ENCODE data around the gene TEC. TPM values are rescaled to one million over a fixed set of nuclear protein-coding genes. Genes with fewer than 3 reads are reported as not detected.
"Not testable (repeated sequence)": the region's sequence is repeated elsewhere in the genome, so short reads cannot be mapped to it uniquely, and the experiment has no call there.

The TEC gene
- total and polyA plus RNA-seq, 9 of the 15 experiments (the other 6 are each of a cell fraction or from before 2014, with no cell fraction given), result 5.3 to 14.7 (median 8.8) TPM

DNA sequence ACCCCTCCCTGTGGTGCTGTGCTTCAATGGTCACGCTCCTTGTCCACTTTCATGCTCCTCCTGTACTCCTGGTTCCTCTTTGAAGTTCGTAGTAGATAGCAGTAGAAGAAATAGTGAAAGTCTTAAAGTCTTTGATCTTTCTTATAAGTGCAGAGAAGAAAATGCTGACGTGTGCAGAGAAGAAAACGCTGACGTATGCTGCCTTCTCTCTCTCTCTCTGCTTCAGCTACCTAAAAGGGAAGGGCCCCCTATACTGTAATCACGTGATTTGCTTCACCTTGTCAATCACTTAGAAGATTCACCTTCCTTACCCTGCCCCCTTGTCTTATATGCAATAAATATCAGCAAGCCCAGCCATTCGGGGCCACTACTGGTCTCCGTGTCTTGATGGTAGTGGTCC is 50.2 kb downstream of the TEC start:
- BruUV-seq (replicated peaks); H3K9me3 ChIP-seq (replicated peaks; ENCODE audit: control insufficient read depth, insufficient read depth, low read depth, low read length); intact Hi-C loops (cut with micrococcal nuclease); H3K27me3 ChIP-seq (ENCODE audit: control insufficient read depth in 2 of 2, insufficient read depth in 2 of 2, low read length in 2 of 2); FAIRE-seq; in situ Hi-C loops (cut with MboI); H3K9me1 ChIP-seq (ENCODE audit: control insufficient read depth, insufficient read depth, low read length); H3K4me3 ChIP-seq; H3K36me3 ChIP-seq (ENCODE audit: control insufficient read depth, insufficient read depth, low read length); H4K20me1 ChIP-seq (replicated peaks; ENCODE audit: control insufficient read depth, insufficient read depth, low read length); H2AFZ ChIP-seq (ENCODE audit: low read depth, low read length); H3K9ac ChIP-seq (ENCODE audit: insufficient read depth in 1 of 2, low read depth in 2 of 2, low read length in 2 of 2); CTCF ChIA-PET (ENCODE audit: low intra/inter-chr PET ratio); H3K4me2 ChIP-seq (ENCODE audit: insufficient read depth, low read length); TF ChIP-seq JUND (IDR thresholded peaks at IDR 0.05; ENCODE audit: borderline replicate concordance, low read depth, low read length); ATF1 (CRISPR knock-in tag; IDR thresholded peaks at IDR 0.05); TOE1 (CRISPR knock-in tag; IDR thresholded peaks at IDR 0.05; ENCODE audit: borderline replicate concordance, low read depth): not testable (repeated sequence)
- DNase-seq (ENCODE audit: extremely low read depth in 1 of 4, low spot score in 3 of 4) (peak in 1 of 4 experiments; percentile 51), ATAC-seq (peak; percentile 37; the same call in 1 of the 3 replicates)
- peaks cover 3 to 18% of the 10 kb centered on the region in 2 experiments; a peak in 3 of 5 replicates for H3K4me1 ChIP-seq (replicated peaks in 1 of 2; ENCODE audit: control insufficient read depth in 2 of 2, insufficient read depth in 2 of 2, low read length in 2 of 2)
- H3K79me2 ChIP-seq (ENCODE audit: control insufficient read depth, insufficient read depth, low read length), result peaks cover 25% of the 10 kb centered on the region
- WGBS (ENCODE audit: insufficient coverage, low coverage, missing lambda C conversion rate), result 11% methylated on average over 6 of the region's 8 CpGs
- POLR2A ChIA-PET, result interaction anchor here (1.5 kb wide), 1 partner anchor 16 kb away, joined by 4 read pairs; no protein-coding TSS in a partner anchor
- peak overlapping the region; percentile 28; the same call in 1 of the 3 replicates for H3K27ac ChIP-seq (ENCODE audit: extremely low read depth, low read depth, low read length)
- TF ChIP-seq MAFG (tag; conservative IDR thresholded peaks at IDR 0.05), result peak; percentile 96
- TF ChIP-seq, protein P1, sequence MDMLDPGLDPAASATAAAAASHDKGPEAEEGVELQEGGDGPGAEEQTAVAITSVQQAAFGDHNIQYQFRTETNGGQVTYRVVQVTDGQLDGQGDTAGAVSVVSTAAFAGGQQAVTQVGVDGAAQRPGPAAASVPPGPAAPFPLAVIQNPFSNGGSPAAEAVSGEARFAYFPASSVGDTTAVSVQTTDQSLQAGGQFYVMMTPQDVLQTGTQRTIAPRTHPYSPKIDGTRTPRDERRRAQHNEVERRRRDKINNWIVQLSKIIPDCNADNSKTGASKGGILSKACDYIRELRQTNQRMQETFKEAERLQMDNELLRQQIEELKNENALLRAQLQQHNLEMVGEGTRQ (CRISPR knock-in tag; IDR thresholded peaks at IDR 0.05), result peak; percentile 39; the same call in 1 of the 2 replicates
- peak; percentile 88 for TF ChIP-seq RAD51 (IDR thresholded peaks at IDR 0.05; ENCODE audit: borderline replicate concordance, low read depth)
- TF ChIP-seq, protein P2, sequence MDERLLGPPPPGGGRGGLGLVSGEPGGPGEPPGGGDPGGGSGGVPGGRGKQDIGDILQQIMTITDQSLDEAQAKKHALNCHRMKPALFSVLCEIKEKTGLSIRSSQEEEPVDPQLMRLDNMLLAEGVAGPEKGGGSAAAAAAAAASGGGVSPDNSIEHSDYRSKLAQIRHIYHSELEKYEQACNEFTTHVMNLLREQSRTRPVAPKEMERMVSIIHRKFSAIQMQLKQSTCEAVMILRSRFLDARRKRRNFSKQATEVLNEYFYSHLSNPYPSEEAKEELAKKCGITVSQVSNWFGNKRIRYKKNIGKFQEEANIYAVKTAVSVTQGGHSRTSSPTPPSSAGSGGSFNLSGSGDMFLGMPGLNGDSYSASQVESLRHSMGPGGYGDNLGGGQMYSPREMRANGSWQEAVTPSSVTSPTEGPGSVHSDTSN (CRISPR knock-in tag; IDR thresholded peaks at IDR 0.05; ENCODE audit: low read depth), result not testable (repeated sequence)
- TF ChIP-seq, protein P2 (tag; conservative IDR thresholded peaks at IDR 0.05; ENCODE audit: low read depth), result peak; percentile 48; the same call in 1 of the 2 replicates
- peak; percentile 11; the same call in 1 of the 3 replicates for TF ChIP-seq JUND (tag; IDR thresholded peaks at IDR 0.05; ENCODE audit: borderline replicate concordance, low read depth, low read length)
- peak; percentile 66 for TF ChIP-seq ATF1 (tag; IDR thresholded peaks at IDR 0.05)
- peak; percentile 91 for TF ChIP-seq MAFK (IDR thresholded peaks at IDR 0.05; ENCODE audit: low read length)
- TF ChIP-seq CBFA2T2 (conservative IDR thresholded peaks at IDR 0.05), result peak; percentile 24; the same call in 1 of the 2 replicates
- TF ChIP-seq, protein P3, sequence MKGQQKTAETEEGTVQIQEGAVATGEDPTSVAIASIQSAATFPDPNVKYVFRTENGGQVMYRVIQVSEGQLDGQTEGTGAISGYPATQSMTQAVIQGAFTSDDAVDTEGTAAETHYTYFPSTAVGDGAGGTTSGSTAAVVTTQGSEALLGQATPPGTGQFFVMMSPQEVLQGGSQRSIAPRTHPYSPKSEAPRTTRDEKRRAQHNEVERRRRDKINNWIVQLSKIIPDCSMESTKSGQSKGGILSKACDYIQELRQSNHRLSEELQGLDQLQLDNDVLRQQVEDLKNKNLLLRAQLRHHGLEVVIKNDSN (CRISPR knock-in tag; IDR thresholded peaks at IDR 0.05), result peak; percentile 54; the same call in 1 of the 2 replicates
- peak; percentile 38; the same call in 1 of the 2 replicates for TF ChIP-seq CREM (IDR thresholded peaks at IDR 0.05; ENCODE audit: low read depth)
- peak; percentile 99 for TF ChIP-seq ZNF316 (IDR thresholded peaks at IDR 0.05)
- TF ChIP-seq ARID1B (IDR thresholded peaks at IDR 0.05), result 0 out of 2 replicates have a peak, but pooled peaks have one; percentile 11
- TF ChIP-seq TFE3 (CRISPR knock-in tag; IDR thresholded peaks at IDR 0.05), result peak; percentile 93
- TF ChIP-seq TOE1 (IDR thresholded peaks at IDR 0.05; ENCODE audit: borderline replicate concordance), result peak; percentile 94
- peak; percentile 33; the same call in 1 of the 2 replicates for TF ChIP-seq NFE2 (IDR thresholded peaks at IDR 0.05; ENCODE audit: low read depth)

Measured in K562 (cell line).